Measurements from ENCODE around the gene KRT33A. TPM values are rescaled to one million over a fixed set of nuclear protein-coding genes. Genes with fewer than 3 reads are reported as not detected.

KRT33A gene
- total RNA-seq, 1 donor from 2014 or later = not detected

- H3K4me3 ChIP-seq = no peak overlapping the region
- DNase-seq (no peak), ATAC-seq (no peak)
- H3K4me1 ChIP-seq = peaks cover 16% of the 10 kb centered on the region
- H3K36me3 ChIP-seq = no peaks in the 10 kb centered on the region
- intact Hi-C loops (cut with DNase I) = no loop called here
- H3K27me3 ChIP-seq = no peaks in the 10 kb centered on the region
- TF ChIP-seq, protein P1, sequence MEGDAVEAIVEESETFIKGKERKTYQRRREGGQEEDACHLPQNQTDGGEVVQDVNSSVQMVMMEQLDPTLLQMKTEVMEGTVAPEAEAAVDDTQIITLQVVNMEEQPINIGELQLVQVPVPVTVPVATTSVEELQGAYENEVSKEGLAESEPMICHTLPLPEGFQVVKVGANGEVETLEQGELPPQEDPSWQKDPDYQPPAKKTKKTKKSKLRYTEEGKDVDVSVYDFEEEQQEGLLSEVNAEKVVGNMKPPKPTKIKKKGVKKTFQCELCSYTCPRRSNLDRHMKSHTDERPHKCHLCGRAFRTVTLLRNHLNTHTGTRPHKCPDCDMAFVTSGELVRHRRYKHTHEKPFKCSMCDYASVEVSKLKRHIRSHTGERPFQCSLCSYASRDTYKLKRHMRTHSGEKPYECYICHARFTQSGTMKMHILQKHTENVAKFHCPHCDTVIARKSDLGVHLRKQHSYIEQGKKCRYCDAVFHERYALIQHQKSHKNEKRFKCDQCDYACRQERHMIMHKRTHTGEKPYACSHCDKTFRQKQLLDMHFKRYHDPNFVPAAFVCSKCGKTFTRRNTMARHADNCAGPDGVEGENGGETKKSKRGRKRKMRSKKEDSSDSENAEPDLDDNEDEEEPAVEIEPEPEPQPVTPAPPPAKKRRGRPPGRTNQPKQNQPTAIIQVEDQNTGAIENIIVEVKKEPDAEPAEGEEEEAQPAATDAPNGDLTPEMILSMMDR (IDR thresholded peaks at IDR 0.05) = no peak
- H3K27ac ChIP-seq = no peak overlapping the region
- H3K9me3 ChIP-seq = no peaks in the 10 kb centered on the region
Observed at GRCh38 chr17:41335747-41336146, 14.9 kb downstream of the KRT33A start.

DNA sequence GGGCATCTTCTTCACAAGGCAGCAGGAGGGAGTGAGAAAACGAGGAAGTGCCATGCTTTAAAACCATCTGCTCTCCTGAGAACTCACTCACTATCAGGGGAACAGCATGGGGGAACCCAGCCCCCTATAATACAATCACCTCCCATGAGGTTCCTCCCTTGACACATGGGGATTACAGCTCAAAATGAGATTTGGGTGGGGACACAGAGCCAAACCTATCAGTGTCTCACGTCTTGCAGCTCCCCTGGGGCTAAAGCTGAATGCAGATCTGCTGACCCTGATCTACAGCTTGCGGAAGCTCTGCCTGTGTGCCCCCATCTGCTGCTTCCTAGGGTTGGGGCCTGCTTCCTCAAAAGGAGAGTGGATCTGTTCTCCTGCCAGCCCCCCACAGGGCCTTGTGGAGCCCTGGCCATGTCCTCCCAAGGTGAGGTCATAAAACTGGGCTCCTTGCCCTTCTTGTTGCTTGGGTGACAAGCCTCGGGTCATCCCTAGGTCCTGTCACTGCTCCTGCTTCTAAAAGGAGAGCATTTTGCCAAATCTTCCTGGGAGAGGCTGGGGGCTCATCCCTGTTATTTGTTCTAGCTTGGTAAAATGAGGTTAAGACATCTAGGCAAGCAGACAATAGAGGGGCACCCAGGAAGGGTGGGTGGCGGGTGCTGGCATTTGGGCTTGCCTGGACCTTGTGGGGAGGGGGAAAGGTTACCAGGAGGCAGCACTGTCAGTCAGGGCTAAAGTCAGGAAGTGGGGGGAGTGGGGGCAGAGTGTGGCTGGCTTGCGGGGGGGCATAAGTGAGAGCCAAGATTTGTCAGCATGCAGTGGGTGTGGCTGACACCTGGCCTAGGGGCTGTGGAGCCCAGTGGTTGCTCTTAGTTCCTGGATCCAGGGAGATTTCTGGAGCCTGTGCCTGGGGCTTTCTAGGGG lies 16.0 kb downstream of the KRT33A start:
- H3K27me3 ChIP-seq = no peaks in the 10 kb centered on the region
- no peaks in the 10 kb centered on the region for H3K36me3 ChIP-seq
- peaks cover 8% of the 10 kb centered on the region for H3K4me1 ChIP-seq
- ATAC-seq = no peak
- H3K9me3 ChIP-seq = no peaks in the 10 kb centered on the region
- TF ChIP-seq, protein P1 (IDR thresholded peaks at IDR 0.05) = no peak
- no peak overlapping the region for H3K27ac ChIP-seq
- DNase-seq = no peak
- intact Hi-C loops (cut with DNase I) = no loop called here
- no peak overlapping the region for H3K4me3 ChIP-seq

DNA sequence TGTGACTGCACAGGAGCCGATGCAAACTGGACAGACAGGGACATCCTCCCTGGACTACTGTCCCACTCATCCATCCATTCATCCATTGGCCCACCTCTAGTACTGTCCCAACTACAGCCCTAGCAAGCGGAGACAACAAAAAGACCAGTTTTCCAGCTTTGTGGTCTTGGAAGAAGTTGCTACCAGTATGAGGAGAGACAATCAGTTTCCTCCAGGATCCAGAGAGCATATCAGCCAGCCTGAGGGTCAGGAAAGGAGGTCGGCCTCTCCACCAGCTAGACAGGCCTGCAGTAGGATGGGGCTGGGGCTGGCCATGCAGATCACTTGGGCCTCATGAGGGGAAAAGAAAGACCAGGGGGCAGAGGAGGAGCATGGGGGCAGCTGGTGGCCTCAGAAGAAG lies 16.8 kb downstream of the KRT33A start:
- Histone ChIP-seq H3K36me3 (no peaks in the 10 kb centered on the region), H3K27ac (no peak overlapping the region), H3K27me3 (no peaks in the 10 kb centered on the region), H3K4me1 (no peaks in the 10 kb centered on the region), H3K9me3 (no peaks in the 10 kb centered on the region), H3K4me3 (no peak overlapping the region)
- DNase-seq (no peak), ATAC-seq (no peak)
- intact Hi-C loops (cut with DNase I) = no loop called here
- TF ChIP-seq, protein P1 (IDR thresholded peaks at IDR 0.05) = no peak

- no peaks in the 10 kb centered on the region for H3K36me3 ChIP-seq
- intact Hi-C loops (cut with DNase I) = no loop called here
- no peak overlapping the region for H3K27ac ChIP-seq
- H3K4me3 ChIP-seq = no peak overlapping the region
- H3K4me1 ChIP-seq = no peaks in the 10 kb centered on the region
- no peak for DNase-seq
- TF ChIP-seq, protein P1 (IDR thresholded peaks at IDR 0.05) = no peak
- no peak for ATAC-seq
- H3K27me3 ChIP-seq = no peaks in the 10 kb centered on the region
- H3K9me3 ChIP-seq = no peaks in the 10 kb centered on the region
Observed at GRCh38 chr17:41333098-41333497, 17.5 kb downstream of the KRT33A start.

GRCh38 chr17:41332239-41332638 lies 18.4 kb downstream of the KRT33A start:
- Histone ChIP-seq H3K36me3 (no peaks in the 10 kb centered on the region), H3K4me3 (no peak overlapping the region), H3K4me1 (no peaks in the 10 kb centered on the region), H3K27ac (no peak overlapping the region), H3K27me3 (no peaks in the 10 kb centered on the region), H3K9me3 (no peaks in the 10 kb centered on the region)
- TF ChIP-seq, protein P1 (IDR thresholded peaks at IDR 0.05) = no peak
- DNase-seq (no peak), ATAC-seq (no peak)
- intact Hi-C loops (cut with DNase I) = no loop called here
